ENCODE results near the gene NAA16. TPM values are rescaled to one million over a fixed set of nuclear protein-coding genes. Genes with fewer than 3 reads are reported as not detected.

NAA16 gene
- total RNA-seq, 1 experiment from 2014 or later, result 32.4 TPM

DNA sequence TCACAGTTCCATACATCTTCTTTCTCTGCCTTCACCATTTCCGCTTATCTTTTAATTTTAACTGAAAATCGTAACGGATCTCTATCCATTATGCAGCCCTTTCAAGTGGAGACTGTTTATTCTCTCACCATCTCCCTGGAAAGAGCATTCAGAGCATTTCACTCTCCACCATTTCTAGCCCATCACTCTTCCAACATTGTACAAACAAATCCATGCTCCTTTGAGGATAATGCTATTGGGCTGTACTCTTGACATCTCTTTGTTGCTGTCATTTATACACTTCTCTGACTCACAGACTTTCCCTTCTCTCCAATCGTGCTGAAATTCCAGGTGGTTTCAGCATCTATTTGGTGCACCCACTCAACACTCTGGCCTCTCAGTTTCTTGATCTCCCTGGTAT, 71.4 kb downstream of the NAA16 start:
- H3K36me3 ChIP-seq (ENCODE audit: control insufficient read depth, insufficient read depth, low read length), result no peaks in the 10 kb centered on the region
- DNase-seq, result no peak
- no peaks in the 10 kb centered on the region for H3K4me1 Mint-ChIP-seq (ENCODE audit: low read depth, unreplicated experiment)
- no peaks in the 10 kb centered on the region for H3K27me3 Mint-ChIP-seq (ENCODE audit: insufficient read depth, unreplicated experiment)
- H3K27ac Mint-ChIP-seq (ENCODE audit: unreplicated experiment), result no peak overlapping the region
- H3K4me3 Mint-ChIP-seq (ENCODE audit: unreplicated experiment), result no peak overlapping the region
- H3K9me3 Mint-ChIP-seq (ENCODE audit: unreplicated experiment), result no peaks in the 10 kb centered on the region
- BruUV-seq (replicated peaks), result no TSS peak
- H3K27me3 ChIP-seq (replicated peaks; ENCODE audit: control insufficient read depth, insufficient read depth, low read length), result no peaks in the 10 kb centered on the region
- H3K4me1 ChIP-seq, result no peaks in the 10 kb centered on the region
- POLR2A ChIA-PET, result no interaction called here
- no peaks in the 10 kb centered on the region for H3K9me3 ChIP-seq
- TF ChIP-seq CTCF (IDR thresholded peaks at IDR 0.05; ENCODE audit: insufficient read depth in 1 of 2, low read depth in 1 of 2, low read length in 1 of 2, severe bottlenecking in 1 of 2, unreplicated experiment in 1 of 2), result no peak
- no peak overlapping the region for H3K4me3 ChIP-seq (ENCODE audit: low read depth, low read length)
- no peaks in the 10 kb centered on the region for H3K36me3 Mint-ChIP-seq (ENCODE audit: insufficient read depth, unreplicated experiment)
- intact Hi-C loops (cut with micrococcal nuclease; ENCODE audit: unreplicated experiment), result loop anchor here (10.0 kb wide), 1 partner anchor 308 kb away; no protein-coding TSS in a partner anchor
- CTCF ChIA-PET, result no interaction called here

DNA sequence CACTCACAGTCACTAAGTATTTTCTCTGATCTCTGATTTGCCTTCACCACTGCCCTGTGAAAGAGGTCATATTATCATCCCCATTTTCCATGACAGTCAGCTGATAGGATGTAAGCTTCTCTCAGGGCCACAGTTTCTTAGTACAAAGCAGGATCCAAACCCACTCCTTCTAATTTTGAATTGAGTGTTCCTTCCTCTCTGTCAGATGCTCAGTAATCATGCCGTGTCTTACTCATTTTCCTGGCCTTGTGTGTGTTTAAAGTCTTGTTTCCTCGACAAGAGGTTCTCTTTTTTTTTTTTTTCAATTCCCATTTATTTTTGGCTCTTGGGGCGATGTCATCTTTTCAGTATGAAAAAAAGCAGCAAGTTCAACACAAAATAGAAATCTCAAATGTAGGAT, 72.3 kb downstream of the NAA16 start:
- H3K4me3 ChIP-seq (ENCODE audit: low read depth, low read length), result no peak overlapping the region
- intact Hi-C loops (cut with micrococcal nuclease; ENCODE audit: unreplicated experiment), result loop anchor here (10.0 kb wide), 1 partner anchor 309 kb away; no protein-coding TSS in a partner anchor
- CTCF ChIA-PET, result interaction anchor here (2.8 kb wide), 1 partner anchor 269 kb away, joined by 10 read pairs; no protein-coding TSS in a partner anchor

DNA sequence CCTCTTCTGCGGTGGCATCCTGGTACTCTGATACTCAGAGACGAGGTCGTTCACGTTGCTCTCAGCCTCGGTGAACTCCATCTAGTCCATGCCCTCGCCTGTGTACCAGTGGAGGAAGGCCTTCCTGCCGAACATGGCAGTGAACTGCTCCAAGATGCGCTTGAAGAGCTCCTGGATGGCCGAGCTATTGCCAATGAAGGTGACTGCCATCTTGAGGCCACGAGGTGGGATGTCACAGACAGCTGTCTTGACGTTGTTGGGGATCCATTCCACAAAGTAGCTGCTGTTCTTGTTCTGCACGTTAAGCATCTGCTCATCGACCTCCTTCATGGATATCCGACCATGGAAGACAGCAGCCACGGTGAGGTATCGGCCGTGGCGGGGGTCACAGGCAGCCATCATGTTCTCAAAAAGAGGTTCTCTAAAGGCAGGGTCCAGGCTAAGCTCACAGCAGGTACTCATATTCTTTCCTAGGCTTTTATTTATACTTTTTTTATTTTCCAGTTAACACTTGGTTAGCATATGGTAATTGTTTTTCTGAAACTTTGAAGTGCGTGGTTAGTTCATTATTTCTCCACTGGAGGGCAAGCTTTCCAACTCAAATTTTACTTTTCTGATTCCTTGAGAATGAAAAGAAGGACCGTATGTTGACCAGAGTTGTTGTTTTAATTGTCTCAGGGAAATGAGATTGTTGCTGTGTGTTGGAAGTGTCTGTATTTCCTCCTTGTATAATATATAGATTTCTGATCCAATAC, 73.9 kb downstream of the NAA16 start:
- no peak overlapping the region for H3K4me3 ChIP-seq (ENCODE audit: low read depth, low read length)
- Mint-ChIP-seq H3K36me3 (ENCODE audit: insufficient read depth, unreplicated experiment) (no peaks in the 10 kb centered on the region), H3K27ac (ENCODE audit: unreplicated experiment) (no peak overlapping the region), H3K4me3 (ENCODE audit: unreplicated experiment) (no peak overlapping the region), H3K9me3 (ENCODE audit: unreplicated experiment) (no peaks in the 10 kb centered on the region), H3K4me1 (ENCODE audit: low read depth, unreplicated experiment) (peaks cover 4% of the 10 kb centered on the region), H3K27me3 (ENCODE audit: insufficient read depth, unreplicated experiment) (no peaks in the 10 kb centered on the region)
- no peaks in the 10 kb centered on the region for H3K27me3 ChIP-seq (replicated peaks; ENCODE audit: control insufficient read depth, insufficient read depth, low read length)
- DNase-seq, result no peak
- no peaks in the 10 kb centered on the region for H3K9me3 ChIP-seq
- no peaks in the 10 kb centered on the region for H3K36me3 ChIP-seq (ENCODE audit: control insufficient read depth, insufficient read depth, low read length)
- ChIA-PET POLR2A (interaction anchor here (0.7 kb wide), 1 partner anchor 13 kb away, joined by 3 read pairs; no protein-coding TSS in a partner anchor), CTCF (interaction anchor here (0.6 to 2.8 kb wide), 3 partner anchors 12 to 284 kb away, joined by 3 to 10 read pairs (median 3); no protein-coding TSS in a partner anchor)
- TF ChIP-seq CTCF (IDR thresholded peaks at IDR 0.05; ENCODE audit: insufficient read depth in 1 of 2, low read depth in 1 of 2, low read length in 1 of 2, severe bottlenecking in 1 of 2, unreplicated experiment in 1 of 2), result peak; percentile 32 to 61
- intact Hi-C loops (cut with micrococcal nuclease; ENCODE audit: unreplicated experiment), result loop anchor here (1.0 to 10.0 kb wide), 2 partner anchors 267 to 310 kb away; no protein-coding TSS in a partner anchor
- BruUV-seq (replicated peaks), result no TSS peak
- no peaks in the 10 kb centered on the region for H3K4me1 ChIP-seq

More for the DNA sequence above, 72.3 kb downstream of the NAA16 start:
- Mint-ChIP-seq H3K4me1 (ENCODE audit: low read depth, unreplicated experiment) (peaks cover 4% of the 10 kb centered on the region), H3K27me3 (ENCODE audit: insufficient read depth, unreplicated experiment) (no peaks in the 10 kb centered on the region), H3K36me3 (ENCODE audit: insufficient read depth, unreplicated experiment) (no peaks in the 10 kb centered on the region), H3K4me3 (ENCODE audit: unreplicated experiment) (no peak overlapping the region), H3K9me3 (ENCODE audit: unreplicated experiment) (no peaks in the 10 kb centered on the region), H3K27ac (ENCODE audit: unreplicated experiment) (no peak overlapping the region)
- Histone ChIP-seq H3K9me3 (no peaks in the 10 kb centered on the region), H3K4me1 (no peaks in the 10 kb centered on the region), H3K27me3 (replicated peaks; ENCODE audit: control insufficient read depth, insufficient read depth, low read length) (no peaks in the 10 kb centered on the region), H3K36me3 (ENCODE audit: control insufficient read depth, insufficient read depth, low read length) (no peaks in the 10 kb centered on the region)
- TF ChIP-seq CTCF (IDR thresholded peaks at IDR 0.05; ENCODE audit: insufficient read depth in 1 of 2, low read depth in 1 of 2, low read length in 1 of 2, severe bottlenecking in 1 of 2, unreplicated experiment in 1 of 2), result no peak
- POLR2A ChIA-PET, result no interaction called here
- no peak for DNase-seq
- no TSS peak for BruUV-seq (replicated peaks)

Measured in Caco-2 (cell line).